Mesenchymal stem cell (in vitro differentiated cells and primary cell): ENCODE results near the gene RMI2.
"Not testable (repeated sequence)": the region's sequence is repeated elsewhere in the genome, so short reads cannot be mapped to it uniquely, and the experiment has no call there.

Experiments
- DNase-seq: peaks from one replicate; pipeline ENCODE4 v3.0.0-alpha.2; 2013
- H2AFZ ChIP-seq: one replicate; pipeline ENCODE4 v1.6.1; 2013; ENCODE audit warnings: low read depth, mild to moderate bottlenecking, control low read depth, inconsistent platforms, low read length, moderate library complexity
- H2AK5ac ChIP-seq: 2 replicates; pipeline ENCODE4 v1.6.1; 2013; ENCODE audit warnings: low read length, moderate library complexity, mild to moderate bottlenecking, inconsistent platforms; ENCODE audit not compliant: severe bottlenecking
- H2BK120ac ChIP-seq: one replicate; pipeline ENCODE4 v1.6.1; 2013; ENCODE audit warnings: low read depth, mild to moderate bottlenecking, inconsistent platforms, low read length, moderate library complexity
- H2BK12ac ChIP-seq, 2 experiments: one replicate each; pipeline ENCODE4 v1.6.1; 2013; ENCODE audit warnings: inconsistent platforms in 2 of 2, low read length in 2 of 2, mild to moderate bottlenecking in 2 of 2, moderate library complexity in 2 of 2, control low read depth in 1 of 2
- H2BK15ac ChIP-seq: one replicate; pipeline ENCODE4 v1.6.1; 2013; ENCODE audit warnings: mild to moderate bottlenecking, low read depth, inconsistent platforms; ENCODE audit not compliant: poor library complexity, severe bottlenecking
- H2BK5ac ChIP-seq: 2 replicates; pipeline ENCODE4 v1.6.1; 2013; ENCODE audit warnings: low read depth, mild to moderate bottlenecking, low read length, control low read depth, inconsistent platforms; ENCODE audit not compliant: poor library complexity, severe bottlenecking
- H3K14ac ChIP-seq, 2 experiments: one replicate each; pipeline ENCODE4 v1.6.1; 2013; ENCODE audit warnings: inconsistent platforms in 2 of 2, low read length in 2 of 2, control low read depth in 1 of 2, mild to moderate bottlenecking in 1 of 2, moderate library complexity in 1 of 2
- H3K18ac ChIP-seq, 2 experiments: one replicate each; pipeline ENCODE4 v1.6.1; 2013; ENCODE audit warnings: inconsistent platforms in 2 of 2, low read length in 2 of 2, control low read depth in 1 of 2, low read depth in 1 of 2, mild to moderate bottlenecking in 1 of 2
- H3K23ac ChIP-seq, 2 experiments: one replicate each; pipeline ENCODE4 v1.6.1; 2013; ENCODE audit warnings: inconsistent platforms in 2 of 2, low read length in 2 of 2, mild to moderate bottlenecking in 2 of 2, moderate library complexity in 2 of 2, control low read depth in 1 of 2
- H3K27ac ChIP-seq: 2 replicates; pipeline ENCODE4 v1.5.1; 2013; ENCODE audit warnings: mild to moderate bottlenecking, moderate library complexity, low read length, control low read depth, inconsistent platforms; ENCODE audit not compliant: poor library complexity, severe bottlenecking
- H3K27me3 ChIP-seq, 2 experiments: 2 replicates each; pipeline versions ENCODE4 v1.6.1 to v1.7.0; 2013; ENCODE audit warnings: low read length in 2 of 2, mild to moderate bottlenecking in 2 of 2, moderate library complexity in 2 of 2, control low read depth in 1 of 2, inconsistent platforms in 1 of 2; ENCODE audit not compliant: control insufficient read depth in 1 of 2, insufficient read depth in 1 of 2
- H3K36me3 ChIP-seq, 2 experiments: 2 replicates each; pipeline versions ENCODE4 v1.6.1 to v1.7.0; 2013; ENCODE audit warnings: low read length in 2 of 2, control low read depth in 1 of 2, inconsistent platforms in 1 of 2, low read depth in 1 of 2, mild to moderate bottlenecking in 1 of 2; ENCODE audit not compliant: insufficient read depth in 2 of 2, control insufficient read depth in 1 of 2
- H3K4ac ChIP-seq, 2 experiments: one replicate each; pipeline ENCODE4 v1.6.1; 2013; ENCODE audit warnings: inconsistent platforms in 2 of 2, low read length in 2 of 2, mild to moderate bottlenecking in 2 of 2, moderate library complexity in 2 of 2, control low read depth in 1 of 2, low read depth in 1 of 2
- H3K4me1 ChIP-seq: 2 replicates; pipeline ENCODE4 v1.6.1; 2013; ENCODE audit warnings: low read depth, low read length, control low read depth; ENCODE audit not compliant: control insufficient read depth, insufficient read depth
- H3K4me2 ChIP-seq: 2 replicates; pipeline ENCODE4 v1.6.1; 2013; ENCODE audit warnings: low read length, mild to moderate bottlenecking, inconsistent platforms; ENCODE audit not compliant: poor library complexity, severe bottlenecking
- H3K4me3 ChIP-seq, 2 experiments: 2 replicates each; pipeline versions ENCODE4 v1.5.1 to v1.7.0; 2013; ENCODE audit warnings: low read length in 2 of 2, mild to moderate bottlenecking in 2 of 2, control low read depth in 1 of 2, low read depth in 1 of 2; ENCODE audit not compliant: insufficient read depth in 1 of 2
- H3K79me1 ChIP-seq: replicated peaks from 2 replicates; pipeline ENCODE4 v1.6.1; 2013; ENCODE audit warnings: mild to moderate bottlenecking, control low read depth, low read length, inconsistent platforms; ENCODE audit not compliant: poor library complexity, severe bottlenecking
- H3K9ac ChIP-seq: 2 replicates; pipeline ENCODE4 v1.7.0; 2013; ENCODE audit warnings: mild to moderate bottlenecking, low read length, moderate library complexity
- H3K9me3 ChIP-seq: 2 replicates; pipeline ENCODE4 v1.7.0; 2013; ENCODE audit warnings: mild to moderate bottlenecking, low read length; ENCODE audit not compliant: control insufficient read depth
- H4K8ac ChIP-seq: one replicate; pipeline ENCODE4 v1.6.1; 2013; ENCODE audit warnings: inconsistent platforms, mild to moderate bottlenecking, low read length, moderate library complexity
- H4K91ac ChIP-seq: one replicate; pipeline ENCODE4 v1.6.1; 2013; ENCODE audit warnings: mild to moderate bottlenecking, low read length, inconsistent platforms
- WGBS: methylation state at CpG from one replicate; pipeline ENCODE4 v1.1.7; 2013; ENCODE audit warnings: mixed read lengths; 5-methylcytosine and 5-hydroxymethylcytosine counted together

RMI2 gene

DNA sequence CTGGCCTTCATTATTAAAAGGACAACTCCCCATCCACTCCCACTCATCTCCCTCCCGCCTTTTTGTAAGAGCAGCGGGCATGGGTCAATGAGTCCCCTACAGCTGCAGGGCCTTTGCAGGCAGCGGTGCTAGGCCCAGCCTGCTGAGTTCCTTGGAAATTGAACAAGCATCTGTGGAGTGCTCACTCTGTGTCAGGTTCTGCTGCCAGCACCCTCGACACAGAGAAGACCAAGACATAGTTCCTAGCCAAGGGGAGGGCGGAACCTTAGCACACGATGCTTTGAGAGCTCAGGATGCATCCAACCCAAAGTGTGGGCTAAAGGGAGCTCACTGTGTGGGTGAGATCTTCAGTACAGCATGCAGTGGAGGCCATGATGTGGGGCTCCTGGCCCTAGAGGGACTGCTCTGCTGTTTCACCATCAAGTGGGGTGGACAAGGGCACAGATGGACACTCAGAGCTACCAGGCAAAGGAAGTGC, 27.6 kb downstream of the RMI2 start:
- no peaks in the 10 kb centered on the region for H3K36me3 ChIP-seq
- no peak overlapping the region for H2AFZ ChIP-seq
- no peak for DNase-seq
- H3K79me1 ChIP-seq: no peaks in the 10 kb centered on the region
- no peaks in the 10 kb centered on the region for H3K9me3 ChIP-seq
- H3K18ac ChIP-seq: no peak overlapping the region
- H2BK12ac ChIP-seq: no peak overlapping the region
- H3K4ac ChIP-seq: no peak overlapping the region
- no peak overlapping the region for H2AK5ac ChIP-seq
- no peak overlapping the region for H3K9ac ChIP-seq
- H3K27me3 ChIP-seq: no peaks in the 10 kb centered on the region
- H2BK120ac ChIP-seq: no peak overlapping the region
- no peak overlapping the region for H3K4me3 ChIP-seq
- no peak overlapping the region for H3K27ac ChIP-seq
- H3K14ac ChIP-seq: no peak overlapping the region
- H4K8ac ChIP-seq: no peak overlapping the region
- H3K4me1 ChIP-seq: peaks cover 4% of the 10 kb centered on the region
- H3K4me2 ChIP-seq: no peak overlapping the region
- H2BK5ac ChIP-seq: no peak overlapping the region
- peak overlapping the region; percentile 75 for H4K91ac ChIP-seq
- H2BK15ac ChIP-seq: no peak overlapping the region
- 90% methylated on average over 6 of the region's 6 CpGs for WGBS
- H3K23ac ChIP-seq: no peak overlapping the region

GRCh38 chr16:11374255-11374654, 29.0 kb downstream of the RMI2 start:
- no peak overlapping the region for H3K4me2 ChIP-seq
- peaks cover 4% of the 10 kb centered on the region for H3K4me1 ChIP-seq
- H3K23ac ChIP-seq: no peak overlapping the region
- H2BK120ac ChIP-seq: no peak overlapping the region
- H2BK15ac ChIP-seq: no peak overlapping the region
- H3K4ac ChIP-seq: no peak overlapping the region
- H3K18ac ChIP-seq: no peak overlapping the region
- no peak overlapping the region for H3K27ac ChIP-seq
- H3K79me1 ChIP-seq: no peaks in the 10 kb centered on the region
- H3K36me3 ChIP-seq: no peaks in the 10 kb centered on the region
- no peak overlapping the region for H3K14ac ChIP-seq
- no peak overlapping the region for H3K4me3 ChIP-seq
- no peak for DNase-seq
- H3K9ac ChIP-seq: no peak overlapping the region
- WGBS: 86% methylated on average over 3 of the region's 4 CpGs
- no peak overlapping the region for H2BK12ac ChIP-seq
- no peaks in the 10 kb centered on the region for H3K9me3 ChIP-seq
- no peak overlapping the region for H2AFZ ChIP-seq
- no peak overlapping the region for H2BK5ac ChIP-seq
- no peaks in the 10 kb centered on the region for H3K27me3 ChIP-seq
- no peak overlapping the region for H2AK5ac ChIP-seq
- no peak overlapping the region for H4K8ac ChIP-seq
- H4K91ac ChIP-seq: no peak overlapping the region

GRCh38 chr16:11377154-11377553, 31.9 kb downstream of the RMI2 start:
- Histone ChIP-seq H2BK15ac (no peak overlapping the region), H3K23ac (no peak overlapping the region), H2BK120ac (no peak overlapping the region), H3K27ac (no peak overlapping the region), H2BK5ac (no peak overlapping the region), H2AFZ (no peak overlapping the region), H3K4me2 (no peak overlapping the region), H2BK12ac (no peak overlapping the region), H3K4me3 (no peak overlapping the region), H3K79me1 (no peaks in the 10 kb centered on the region), H2AK5ac (no peak overlapping the region), H3K4ac (no peak overlapping the region), H3K9me3 (no peaks in the 10 kb centered on the region), H4K8ac (no peak overlapping the region), H3K14ac (no peak overlapping the region), H3K18ac (no peak overlapping the region), H3K9ac (peak overlapping the region; percentile 58), H3K36me3 (no peaks in the 10 kb centered on the region), H3K4me1 (peaks cover 3% of the 10 kb centered on the region), H3K27me3 (no peaks in the 10 kb centered on the region), H4K91ac (no peak overlapping the region)
- DNase-seq: no peak
- WGBS: 95% methylated on average over 3 of the region's 3 CpGs

DNA sequence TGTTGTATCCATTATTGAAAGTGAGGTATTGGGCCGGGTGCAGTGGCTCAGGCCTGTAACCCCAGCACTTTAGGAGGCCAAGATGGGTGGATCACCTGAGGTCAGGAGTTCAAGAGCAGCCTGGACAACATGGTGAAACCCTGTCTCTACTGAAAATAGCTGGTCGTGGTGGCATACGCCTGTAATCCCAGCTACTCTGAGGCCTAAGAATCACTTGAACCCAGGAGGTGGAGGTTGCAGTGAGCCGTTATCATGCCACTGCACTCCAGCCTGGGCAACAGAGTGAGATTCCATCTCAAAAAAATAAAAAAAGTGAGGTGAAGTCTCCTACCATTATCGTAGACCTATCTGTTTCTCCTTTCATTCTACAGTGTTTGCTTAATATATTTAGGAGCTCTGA, 33.7 kb downstream of the RMI2 start:
- DNase-seq, H3K4me2 ChIP-seq: not testable (repeated sequence)
- WGBS: 95% methylated on average over 4 of the region's 5 CpGs

More for the DNA sequence above, 33.7 kb downstream of the RMI2 start:
- H3K4me3 ChIP-seq, H3K9ac ChIP-seq, H3K9me3 ChIP-seq, H3K4me1 ChIP-seq, H2BK120ac ChIP-seq, H2AK5ac ChIP-seq, H4K8ac ChIP-seq, H3K4ac ChIP-seq, H3K23ac ChIP-seq, H2BK15ac ChIP-seq, H3K14ac ChIP-seq, H3K27me3 ChIP-seq, H2AFZ ChIP-seq, H3K36me3 ChIP-seq, H2BK12ac ChIP-seq, H3K27ac ChIP-seq, H3K18ac ChIP-seq, H4K91ac ChIP-seq, H3K79me1 ChIP-seq, H2BK5ac ChIP-seq: not testable (repeated sequence)
